H1 (cell line): ENCODE data around the gene TAF7. TPM values are rescaled to one million over a fixed set of nuclear protein-coding genes. Genes with fewer than 3 reads are reported as not detected.

Experiments
- CTCF ChIA-PET: fragments of 300-600 bp; sonication (Branson Sonifier 250); formaldehyde crosslinking; loops from one replicate; lab custom pipeline; 2021; ENCODE audit not compliant: partially characterized antibody; lab: Charles Lee
- POLR2A ChIA-PET: fragments of 300-600 bp; sonication (Branson Sonifier 250); formaldehyde crosslinking; loops from one replicate; lab custom pipeline; 2021; ENCODE audit warnings: inconsistent platforms; ENCODE audit not compliant: partially characterized antibody; lab: Charles Lee
- DNase-seq, 2 experiments: peaks; one replicate each; pipeline versions ENCODE4 v3.0.0 to v3.0.0-alpha.2; 2010 to 2022; ENCODE audit warnings: low spot score in 2 of 2, low read depth in 1 of 2, mixed read lengths in 1 of 2
- FAIRE-seq: peaks from 2 replicates; lab custom pipeline; 2011; peaks lifted over from hg19 to GRCh38; lab: Jason Lieb, UNC
- H2AFZ ChIP-seq: 2 replicates; pipeline ENCODE4 v1.8.1; 2012; ENCODE audit warnings: low read length, inconsistent platforms
- H2AK5ac ChIP-seq: 2 replicates; pipeline ENCODE4 v1.6.1; 2013; ENCODE audit warnings: low read depth, low read length
- H2BK120ac ChIP-seq: replicated peaks from 2 replicates; pipeline ENCODE3; 2013; ENCODE audit warnings: low read depth, low read length, inconsistent platforms
- H2BK12ac ChIP-seq: 2 replicates; pipeline ENCODE4 v1.6.1; 2013; ENCODE audit warnings: low read depth, low read length
- H2BK15ac ChIP-seq: 2 replicates; pipeline ENCODE4 v1.6.1; 2013; ENCODE audit warnings: low read length
- H2BK20ac ChIP-seq: 2 replicates; pipeline ENCODE4 v1.6.1; 2013; ENCODE audit warnings: low read length
- H2BK5ac ChIP-seq: 2 replicates; pipeline ENCODE4 v1.6.1; 2013; ENCODE audit warnings: low read depth, low read length
- H3K14ac ChIP-seq: 2 replicates; pipeline ENCODE4 v1.6.1; 2013; ENCODE audit warnings: inconsistent platforms; ENCODE audit not compliant: insufficient read length
- H3K18ac ChIP-seq: 2 replicates; pipeline ENCODE4 v1.6.1; 2013; ENCODE audit warnings: low read length; ENCODE audit errors: extremely low read depth
- H3K23ac ChIP-seq: 2 replicates; pipeline ENCODE4 v1.6.1; 2013; ENCODE audit warnings: inconsistent platforms; ENCODE audit not compliant: insufficient read length
- H3K23me2 ChIP-seq: 2 replicates; pipeline ENCODE4 v1.6.1; 2013; ENCODE audit warnings: low read depth, low read length
- H3K27ac ChIP-seq: 2 replicates; pipeline ENCODE4 v1.6.1; 2011; ENCODE audit warnings: low read depth, low read length, inconsistent platforms
- H3K27me3 ChIP-seq, 4 experiments: replicated peaks in 1 of 4; 1 replicate in 1 of 4; 2 replicates in 3 of 4; pipeline versions ENCODE4 v1.6.1 to v1.8.1; 2011 to 2013; ENCODE audit warnings: low read length in 3 of 4, mild to moderate bottlenecking in 3 of 4, inconsistent platforms in 2 of 4, mixed read lengths in 2 of 4, moderate library complexity in 1 of 4; ENCODE audit not compliant: control insufficient read depth in 3 of 4, insufficient read depth in 3 of 4; ENCODE audit errors: extremely low read depth in 1 of 4
- H3K36me3 ChIP-seq, 4 experiments: 2 replicates each; pipeline versions ENCODE4 v1.6.1 to v1.8.1; 2011 to 2013; ENCODE audit warnings: mild to moderate bottlenecking in 4 of 4, low read length in 3 of 4, moderate library complexity in 2 of 4, control low read depth in 1 of 4, inconsistent platforms in 1 of 4; ENCODE audit not compliant: insufficient read depth in 4 of 4, control insufficient read depth in 2 of 4
- H3K4ac ChIP-seq: replicated peaks from 2 replicates; pipeline ENCODE3; 2013; ENCODE audit warnings: low read length, low read depth, mixed read lengths, inconsistent platforms; ENCODE audit not compliant: insufficient read length
- H3K4me1 ChIP-seq, 4 experiments: replicated peaks in 1 of 4; 1 replicate in 1 of 4; 2 replicates in 3 of 4; pipeline versions ENCODE4 v1.6.1 to v1.8.1; 2011 to 2013; ENCODE audit warnings: low read length in 3 of 4, inconsistent platforms in 2 of 4, mixed read lengths in 1 of 4; ENCODE audit not compliant: insufficient read depth in 4 of 4, control insufficient read depth in 3 of 4
- H3K4me2 ChIP-seq, 2 experiments: 2 replicates each; pipeline versions ENCODE4 v1.6.1 to v1.8.1; 2011 to 2013; ENCODE audit warnings: low read depth in 2 of 2, low read length in 2 of 2, control low read depth in 1 of 2, inconsistent platforms in 1 of 2, mild to moderate bottlenecking in 1 of 2; ENCODE audit not compliant: insufficient read depth in 1 of 2
- H3K4me3 ChIP-seq, 4 experiments: fragments of 200-600, 300-600 bp in 1 of 4; sonication (generic), shearing (Covaris generic), sonication (Bioruptor Twin) in 1 of 4; 2 replicates each; pipeline versions ENCODE4 v1.5.1 to v1.8.1; 2011 to 2016; ENCODE audit warnings: low read length in 4 of 4, low read depth in 3 of 4, control low read depth in 2 of 4, inconsistent platforms in 2 of 4, mild to moderate bottlenecking in 2 of 4, mixed read lengths in 1 of 4, moderate library complexity in 1 of 4; ENCODE audit not compliant: insufficient read depth in 2 of 4; ENCODE audit errors: extremely low read depth in 1 of 4
- H3K56ac ChIP-seq: replicated peaks from 2 replicates; pipeline ENCODE3; 2013; ENCODE audit warnings: low read depth, mild to moderate bottlenecking, mixed read lengths, low read length, inconsistent platforms; ENCODE audit not compliant: insufficient read length
- H3K79me1 ChIP-seq: 2 replicates; pipeline ENCODE4 v1.6.1; 2013; ENCODE audit warnings: low read depth, low read length, control low read depth
- H3K79me2 ChIP-seq, 2 experiments: 2 replicates each; pipeline versions ENCODE4 v1.6.1 to v1.8.1; 2012 to 2013; ENCODE audit warnings: low read length in 2 of 2, mild to moderate bottlenecking in 2 of 2, inconsistent platforms in 1 of 2; ENCODE audit not compliant: insufficient read depth in 2 of 2, control insufficient read depth in 1 of 2
- H3K9ac ChIP-seq, 4 experiments: replicated peaks in 1 of 4; 1 replicate in 1 of 4; 2 replicates in 3 of 4; pipeline versions ENCODE4 v1.6.1 to v1.8.1; 2011 to 2013; ENCODE audit warnings: low read depth in 3 of 4, low read length in 3 of 4, control low read depth in 2 of 4, mild to moderate bottlenecking in 2 of 4, moderate library complexity in 2 of 4, inconsistent platforms in 1 of 4; ENCODE audit errors: extremely low read depth in 1 of 4
- H3K9me3 ChIP-seq, 2 experiments: 2 replicates each; pipeline versions ENCODE4 v1.6.1 to v1.8.1; 2012 to 2013; ENCODE audit warnings: mild to moderate bottlenecking in 2 of 2, moderate library complexity in 2 of 2, control low read depth in 1 of 2, inconsistent platforms in 1 of 2, low read depth in 1 of 2, low read length in 1 of 2, mixed read lengths in 1 of 2; ENCODE audit not compliant: insufficient read depth in 2 of 2
- H4K20me1 ChIP-seq, 2 experiments: replicated peaks in 1 of 2; 2 replicates each; pipeline versions ENCODE3 to v1.8.1; 2011 to 2013; ENCODE audit warnings: inconsistent platforms in 2 of 2, low read length in 2 of 2, mild to moderate bottlenecking in 1 of 2; ENCODE audit not compliant: insufficient read depth in 2 of 2, control insufficient read depth in 1 of 2
- H4K5ac ChIP-seq: 2 replicates; pipeline ENCODE4 v1.6.1; 2013; ENCODE audit warnings: low read length, low read depth, mixed read lengths, inconsistent platforms; ENCODE audit not compliant: insufficient read length
- H4K8ac ChIP-seq: 2 replicates; pipeline ENCODE4 v1.8.0; 2013; ENCODE audit warnings: mild to moderate bottlenecking, moderate library complexity, low read length, inconsistent platforms; ENCODE audit not compliant: insufficient read depth; ENCODE audit errors: extremely low read depth
- H4K91ac ChIP-seq: replicated peaks from 2 replicates; pipeline ENCODE3; 2013; ENCODE audit warnings: low read length, mixed read lengths, inconsistent platforms; ENCODE audit not compliant: insufficient read length
- ASH2L ChIP-seq: fragments of 200-600, 300-600 bp; sonication (generic); IDR thresholded peaks from one replicate; pipeline ENCODE4 v1.7.1; 2017; ENCODE audit warnings: low read length
- BRCA1 ChIP-seq: IDR thresholded peaks from 2 replicates; pipeline ENCODE4 v1.6.1; 2012; ENCODE audit warnings: low read depth, low read length, improper control_type of control experiment
- CBX8 ChIP-seq: fragments of 300-800, 300-1000 bp; sonication (generic); IDR thresholded peaks from 2 replicates; pipeline ENCODE4 v1.7.1; 2016; ENCODE audit warnings: low read depth, low read length, borderline replicate concordance
- EZH2 ChIP-seq: fragments of 200-600 bp; sonication (generic); IDR thresholded peaks from 2 replicates; pipeline ENCODE4 v1.7.1; 2012; ENCODE audit warnings: low read depth, mild to moderate bottlenecking, moderate library complexity, low read length, inconsistent platforms; ENCODE audit not compliant: severe bottlenecking
- HDAC6 ChIP-seq: IDR thresholded peaks from one replicate; pipeline ENCODE4 v1.7.1; 2012; ENCODE audit warnings: low read depth, mild to moderate bottlenecking, inconsistent platforms, low read length, moderate library complexity
- JUN ChIP-seq: IDR thresholded peaks from 2 replicates; pipeline ENCODE4 v1.6.1; 2011; ENCODE audit warnings: low read depth, mild to moderate bottlenecking, improper control_type of control experiment, low read length
- MAFK ChIP-seq: IDR thresholded peaks from 2 replicates; pipeline ENCODE4 v1.6.1; 2012; ENCODE audit warnings: low read depth, mild to moderate bottlenecking, improper control_type of control experiment, low read length
- NRF1 ChIP-seq: IDR thresholded peaks from 2 replicates; pipeline ENCODE4 v1.6.1; 2011; ENCODE audit warnings: mild to moderate bottlenecking, low read depth, low read length, improper control_type of control experiment
- PHF8 ChIP-seq: fragments of 200-600 bp; sonication (generic); conservative IDR thresholded peaks from 2 replicates; pipeline ENCODE4 v1.7.1; 2012; ENCODE audit warnings: low read depth, mild to moderate bottlenecking, inconsistent platforms, low read length, moderate library complexity
- POU5F1 ChIP-seq: IDR thresholded peaks from 2 replicates; pipeline ENCODE4 v1.6.1; 2011; ENCODE audit warnings: low read depth, mild to moderate bottlenecking, low read length, moderate library complexity
- RBBP5 ChIP-seq: IDR thresholded peaks from 2 replicates; pipeline ENCODE4 v1.7.1; 2012; ENCODE audit warnings: low read depth, mild to moderate bottlenecking, inconsistent platforms, low read length, moderate library complexity, borderline replicate concordance
- TAF7 ChIP-seq: optimal IDR thresholded peaks from 2 replicates; pipeline ENCODE3; 2011; ENCODE audit warnings: low read depth, mild to moderate bottlenecking, inconsistent platforms, low read length, moderate library complexity, borderline replicate concordance
- TBP ChIP-seq: IDR thresholded peaks from 2 replicates; pipeline ENCODE4 v1.6.1; 2011; ENCODE audit warnings: low read depth, low read length, improper control_type of control experiment
- TEAD4 ChIP-seq: IDR thresholded peaks from 2 replicates; pipeline ENCODE4 v1.6.1; 2012; ENCODE audit warnings: low read depth, low read length, inconsistent platforms, mixed read lengths
- YY1 ChIP-seq: IDR thresholded peaks from 2 replicates; pipeline ENCODE4 v1.6.1; 2011; ENCODE audit warnings: low read depth, mild to moderate bottlenecking, low read length
- WGBS, 2 experiments: shearing (Covaris generic) in 1 of 2; methylation state at CpG; one replicate each; pipeline versions ENCODE4 v1.1.6 to v1.1.7; 2013 to 2015; ENCODE audit warnings: low lambda C conversion rate in 2 of 2, mixed read lengths in 2 of 2, inconsistent platforms in 1 of 2, low coverage in 1 of 2, missing lambda C conversion rate in 1 of 2; ENCODE audit not compliant: insufficient replicate concordance in 2 of 2, insufficient coverage in 1 of 2, insufficient read length in 1 of 2; ENCODE audit errors: extremely low coverage in 1 of 2, missing lambda C conversion rate in 1 of 2; 5-methylcytosine and 5-hydroxymethylcytosine counted together
- polyA plus RNA-seq, 7 experiments: library from polyadenylated mRNA; depleted of rRNA in 3 of 7; stranded (reverse) in 5 of 7; unstranded in 2 of 7; fragments of >200 nt in 5 of 7; fragments of 200-250 nt in 2 of 7; gene quantifications; 1 replicate in 5 of 7; 2 replicates in 1 of 7; 4 replicates in 1 of 7; pipeline versions ENCODE4 v1.2.1 to v1.2.3, GENCODE V29; 2011 to 2013; ENCODE audit warnings: missing spikeins in 2 of 7, mixed read lengths in 2 of 7
- total RNA-seq: library from RNA; stranded (reverse); fragmentation: NEBNext Ultra II Directional; extraction: Animal tissue kit (Norgen Biotek cat#: 25700); gene quantifications from 2 replicates; pipeline ENCODE4 v1.2.1, GENCODE V29; 2021

Gene TAF7
- total and polyA plus RNA-seq, 2 of the 8 experiments (the other 6 are each of a cell fraction or from before 2014, with no cell fraction given), result 29.8 to 101 TPM

DNA sequence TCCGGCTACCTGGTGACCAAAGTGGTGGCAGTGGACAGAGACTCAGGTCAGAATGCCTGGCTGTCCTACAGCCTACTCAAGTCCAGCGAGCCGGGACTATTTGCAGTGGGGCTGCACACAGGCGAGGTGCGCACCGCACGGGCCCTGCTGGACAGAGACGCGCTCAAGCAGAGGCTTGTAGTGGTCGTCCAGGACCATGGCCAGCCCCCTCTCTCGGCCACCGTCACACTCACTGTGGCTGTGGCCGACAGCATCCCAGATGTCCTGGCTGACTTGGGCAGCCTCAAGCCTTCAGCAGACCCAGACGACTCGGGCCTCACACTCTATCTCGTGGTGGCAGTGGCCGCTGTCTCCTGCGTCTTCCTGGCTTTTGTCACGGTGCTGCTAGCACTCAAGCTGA is 36.4 kb upstream of the TAF7 start:
- no peaks in the 10 kb centered on the region for H3K27me3 ChIP-seq
- ChIA-PET POLR2A (no interaction called here), CTCF (interaction anchor here (0.8 to 4.4 kb wide), 8 partner anchors 7 to 201 kb away, joined by 3 to 27 read pairs (median 14); partner anchors contain the start of genes PCDHB15, PCDHGA1, PCDHGA2 and PCDHGA5)
- no peak overlapping the region for H3K4ac ChIP-seq
- no peak overlapping the region for H2BK5ac ChIP-seq
- no peak overlapping the region for H2AFZ ChIP-seq
- no peak for FAIRE-seq
- H3K4me3 ChIP-seq, result no peak overlapping the region
- H2BK20ac ChIP-seq, result no peak overlapping the region
- no peak overlapping the region for H3K23ac ChIP-seq
- H3K23me2 ChIP-seq, result no peaks in the 10 kb centered on the region
- DNase-seq, result no peak
- H2BK120ac ChIP-seq, result no peak overlapping the region
- H3K79me1 ChIP-seq, result no peaks in the 10 kb centered on the region
- peak overlapping the region; percentile 5 for H4K8ac ChIP-seq
- no peaks in the 10 kb centered on the region for H3K79me2 ChIP-seq
- H3K56ac ChIP-seq, result no peak overlapping the region
- WGBS, 2 experiments, result 93% methylated on average over 17 of the region's 19 CpGs; no CpG with 5 or more reads in 1 of the 2 experiments
- peaks cover 31 to 50% of the 10 kb centered on the region in 2 experiments for H3K9me3 ChIP-seq
- no peak overlapping the region for H2BK15ac ChIP-seq
- no peak overlapping the region for H3K18ac ChIP-seq
- H4K20me1 ChIP-seq, result no peaks in the 10 kb centered on the region
- H3K4me1 ChIP-seq, result 0 out of 7 replicates have a peak, but pooled peaks cover 0 to 1% (median 0%) of the 10 kb centered on the region in 4 experiments
- H3K14ac ChIP-seq, result no peak overlapping the region
- no peak overlapping the region for H4K91ac ChIP-seq
- no peak overlapping the region for H3K9ac ChIP-seq
- H3K4me2 ChIP-seq, result no peak overlapping the region
- peaks cover 0 to 12% (median 2%) of the 10 kb centered on the region in 4 experiments; a peak in 3 of 8 replicates for H3K36me3 ChIP-seq
- H3K27ac ChIP-seq, result no peak overlapping the region
- no peak overlapping the region for H2BK12ac ChIP-seq
- no peak overlapping the region for H4K5ac ChIP-seq
- H2AK5ac ChIP-seq, result no peak overlapping the region
- TF ChIP-seq NRF1 (no peak), YY1 (no peak), TEAD4 (no peak), CBX8 (no peak), HDAC6 (no peak), JUN (no peak), EZH2 (no peak), RBBP5 (no peak), MAFK (no peak), POU5F1 (no peak), ASH2L (no peak), PHF8 (no peak), TAF7 (no peak), TBP (no peak), BRCA1 (no peak)
